Natural killer cell (primary cell): Measurements from ENCODE around the gene BFSP2. TPM values are rescaled to one million over a fixed set of nuclear protein-coding genes. Genes with fewer than 3 reads are reported as not detected.

Experiments used
- ATAC-seq, 3 donors: fragments of 150-1000 bp in 2 of 3; fragments of 200-7000 bp in 1 of 3; cut with Tn5 transposase; 1 replicate in 1 of 3; 2 replicates in 2 of 3; pipeline ENCODE4 v1.10.0; 2021; ENCODE audit warnings: mild to moderate bottlenecking in 2 of 3, moderate library complexity in 2 of 3
- DNase-seq, 2 donors: peaks; one replicate each; pipeline versions ENCODE4 v3.0.0 to v3.0.0-alpha.2; 2013 to 2021; ENCODE audit warnings: mixed read lengths in 1 of 2
- H3K27ac ChIP-seq: one replicate; pipeline ENCODE4 v1.5.1; 2013; ENCODE audit warnings: mild to moderate bottlenecking, low read length
- H3K27me3 ChIP-seq: one replicate; pipeline ENCODE4 v1.6.1; 2013; ENCODE audit warnings: low read length; ENCODE audit not compliant: control insufficient read depth, insufficient read depth
- H3K36me3 ChIP-seq: one replicate; pipeline ENCODE4 v1.6.1; 2013; ENCODE audit warnings: low read length; ENCODE audit not compliant: control insufficient read depth, insufficient read depth
- H3K4me1 ChIP-seq: one replicate; pipeline ENCODE4 v1.6.1; 2013; ENCODE audit warnings: low read length; ENCODE audit not compliant: control insufficient read depth, insufficient read depth
- H3K4me3 ChIP-seq: one replicate; pipeline ENCODE4 v1.5.1; 2013; ENCODE audit warnings: low read length
- H3K9me3 ChIP-seq: one replicate; pipeline ENCODE4 v1.6.1; 2013; ENCODE audit warnings: low read length; ENCODE audit not compliant: control insufficient read depth, insufficient read depth
- H3K27ac Mint-ChIP-seq, 2 donors: one replicate each; pipeline ENCODE4 v1.8.0; 2022; ENCODE audit warnings: mild to moderate bottlenecking in 2 of 2, mixed read lengths in 2 of 2, moderate library complexity in 1 of 2
- H3K27me3 Mint-ChIP-seq, 2 donors: one replicate each; pipeline ENCODE4 v1.8.0; 2022; ENCODE audit warnings: low read depth in 2 of 2, mixed read lengths in 2 of 2
- H3K36me3 Mint-ChIP-seq: one replicate; pipeline ENCODE4 v1.8.0; 2022; ENCODE audit warnings: mixed read lengths
- H3K4me1 Mint-ChIP-seq, 2 donors: one replicate each; pipeline ENCODE4 v1.8.0; 2022; ENCODE audit warnings: mixed read lengths in 2 of 2
- H3K4me3 Mint-ChIP-seq: one replicate; pipeline ENCODE4 v1.8.0; 2022; ENCODE audit warnings: mild to moderate bottlenecking, moderate library complexity, mixed read lengths
- H3K9me3 Mint-ChIP-seq, 2 donors: one replicate each; pipeline ENCODE4 v1.8.0; 2022; ENCODE audit warnings: mixed read lengths in 2 of 2
- CTCF ChIP-seq: fragments of 200-600 bp; IDR thresholded peaks from one replicate; pipeline ENCODE4 v1.8.0; 2022; ENCODE audit warnings: antibody characterized with exemption
- WGBS: methylation state at CpG from one replicate; pipeline ENCODE4 v1.1.7; 2013; ENCODE audit warnings: missing lambda C conversion rate; ENCODE audit not compliant: insufficient coverage; 5-methylcytosine and 5-hydroxymethylcytosine counted together
- intact Hi-C: fragments of 100-400 bp; cut with micrococcal nuclease; formaldehyde crosslinking; loops from one replicate; pipeline ENCODE4 v1.14.2; 2022
- total RNA-seq, 4 donors: library from RNA; stranded (reverse); fragments of 120-200 nt in 1 of 4; gene quantifications; one replicate each; pipeline versions ENCODE4 v1.2.3 to v1.2.4, GENCODE V29; 2013 to 2022

BFSP2 gene
- total RNA-seq, 3 donors from 2014 or later (not counting 1 experiment from before 2014, with no cell fraction given), result not detected

GRCh38 chr3:133383741-133384140 is 16.1 kb upstream of the BFSP2 start:
- H3K4me3 Mint-ChIP-seq, result no peak overlapping the region
- peaks cover 0 to 3% of the 10 kb centered on the region in 2 donors for H3K27me3 Mint-ChIP-seq
- no peaks in the 10 kb centered on the region for H3K4me1 Mint-ChIP-seq
- Histone ChIP-seq H3K9me3 (no peaks in the 10 kb centered on the region), H3K27ac (no peak overlapping the region), H3K4me3 (no peak overlapping the region), H3K4me1 (no peaks in the 10 kb centered on the region), H3K36me3 (no peaks in the 10 kb centered on the region), H3K27me3 (no peaks in the 10 kb centered on the region)
- TF ChIP-seq CTCF, result no peak
- H3K36me3 Mint-ChIP-seq, result no peaks in the 10 kb centered on the region
- ATAC-seq (no peak), DNase-seq (no peak)
- H3K9me3 Mint-ChIP-seq, result no peaks in the 10 kb centered on the region
- WGBS, result 90% methylated on average over 5 of the region's 5 CpGs
- intact Hi-C loops, result no loop called here
- no peak overlapping the region for H3K27ac Mint-ChIP-seq

DNA sequence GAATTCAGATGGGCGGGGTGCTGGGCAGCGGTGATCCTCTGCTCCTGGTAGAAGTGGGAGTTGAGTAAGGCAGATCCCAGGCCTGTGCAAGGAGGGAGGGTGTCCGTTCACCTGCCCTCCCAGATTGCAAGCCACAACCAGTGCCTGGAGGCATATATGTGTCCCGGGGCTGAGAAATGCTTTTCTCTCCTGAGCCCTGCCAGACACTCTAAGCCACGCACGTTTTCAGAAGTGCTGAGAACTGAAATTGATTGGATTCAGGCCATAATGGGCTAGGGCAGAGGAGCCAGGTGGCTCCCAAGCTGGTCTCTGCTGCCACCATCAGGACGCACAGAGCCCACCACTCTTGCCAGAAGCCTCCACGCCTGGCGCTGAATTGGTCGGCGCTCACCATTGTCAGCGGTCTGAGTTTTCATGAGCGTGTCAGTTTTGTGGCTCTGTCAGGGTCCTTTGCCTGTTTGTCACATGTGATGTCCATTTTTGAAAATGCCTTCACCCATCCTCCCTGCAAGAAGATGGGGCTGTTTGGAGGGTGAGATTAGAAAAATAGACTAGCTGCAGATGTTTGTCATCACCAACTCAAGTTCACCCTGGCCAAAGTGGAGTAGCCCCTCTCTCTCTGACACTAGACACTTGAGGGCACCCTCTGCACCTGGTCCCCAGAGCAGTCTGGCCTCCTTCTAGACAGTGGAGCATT is 15.4 kb upstream of the BFSP2 start:
- H3K27ac Mint-ChIP-seq, result no peak overlapping the region
- intact Hi-C loops, result no loop called here
- Histone ChIP-seq H3K4me3 (no peak overlapping the region), H3K36me3 (no peaks in the 10 kb centered on the region), H3K9me3 (no peaks in the 10 kb centered on the region), H3K4me1 (no peaks in the 10 kb centered on the region), H3K27me3 (no peaks in the 10 kb centered on the region), H3K27ac (no peak overlapping the region)
- H3K36me3 Mint-ChIP-seq, result no peaks in the 10 kb centered on the region
- H3K9me3 Mint-ChIP-seq, result no peaks in the 10 kb centered on the region
- H3K4me1 Mint-ChIP-seq, result no peaks in the 10 kb centered on the region
- ATAC-seq, result peak in 1 of 3 donors; percentile 51
- 32% methylated on average over 13 of the region's 13 CpGs for whole genome bisulfite sequencing
- no peak for TF ChIP-seq CTCF
- H3K27me3 Mint-ChIP-seq, result peaks cover 0 to 3% of the 10 kb centered on the region in 2 donors
- peak in 1 of 2 donors; percentile 26 for DNase-seq
- H3K4me3 Mint-ChIP-seq, result no peak overlapping the region

- H3K4me3 Mint-ChIP-seq, result no peak overlapping the region
- peaks cover 0 to 3% of the 10 kb centered on the region in 2 donors for H3K27me3 Mint-ChIP-seq
- TF ChIP-seq CTCF, result no peak
- H3K36me3 Mint-ChIP-seq, result no peaks in the 10 kb centered on the region
- H3K4me3 ChIP-seq, result no peak overlapping the region
- intact Hi-C loops, result no loop called here
- no peaks in the 10 kb centered on the region for H3K36me3 ChIP-seq
- H3K9me3 Mint-ChIP-seq, result no peaks in the 10 kb centered on the region
- H3K4me1 ChIP-seq, result no peaks in the 10 kb centered on the region
- H3K9me3 ChIP-seq, result no peaks in the 10 kb centered on the region
- no peaks in the 10 kb centered on the region for H3K27me3 ChIP-seq
- ATAC-seq (no peak), DNase-seq (no peak)
- H3K27ac ChIP-seq, result no peak overlapping the region
- no peaks in the 10 kb centered on the region for H3K4me1 Mint-ChIP-seq
- no peak overlapping the region for H3K27ac Mint-ChIP-seq
Observed at GRCh38 chr3:133386876-133387275, 13.0 kb upstream of the BFSP2 start.

DNA sequence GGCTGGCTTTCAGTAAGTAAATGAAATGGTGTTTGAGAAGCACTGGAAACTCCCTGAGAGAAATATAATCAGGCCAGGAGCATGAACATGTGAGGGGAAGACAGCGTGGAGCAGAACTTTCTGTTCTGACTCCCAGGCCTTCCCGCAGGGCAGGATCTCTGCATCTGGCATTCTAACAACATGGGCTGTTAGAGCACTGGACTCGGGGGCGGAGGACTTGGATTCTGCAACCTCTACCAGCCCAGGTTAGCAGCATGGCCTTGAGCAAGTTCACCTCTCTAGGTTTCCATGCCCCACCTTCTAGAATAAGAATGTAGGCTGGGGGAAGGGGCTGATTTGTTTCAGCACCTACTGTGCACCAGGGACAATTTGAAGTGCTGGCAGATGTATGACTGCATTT is 12.5 kb upstream of the BFSP2 start:
- Histone ChIP-seq H3K27ac (no peak overlapping the region), H3K9me3 (no peaks in the 10 kb centered on the region), H3K27me3 (no peaks in the 10 kb centered on the region), H3K4me1 (no peaks in the 10 kb centered on the region), H3K36me3 (no peaks in the 10 kb centered on the region), H3K4me3 (no peak overlapping the region)
- no peaks in the 10 kb centered on the region for H3K4me1 Mint-ChIP-seq
- WGBS, result 94% methylated on average over 4 of the region's 4 CpGs
- ATAC-seq, result no peak
- no peak for DNase-seq
- H3K27ac Mint-ChIP-seq, result no peak overlapping the region
- no peaks in the 10 kb centered on the region for H3K9me3 Mint-ChIP-seq
- no peaks in the 10 kb centered on the region for H3K36me3 Mint-ChIP-seq
- H3K4me3 Mint-ChIP-seq, result no peak overlapping the region
- no peak for TF ChIP-seq CTCF
- H3K27me3 Mint-ChIP-seq, result peaks cover 0 to under 1% of the 10 kb centered on the region in 2 donors
- intact Hi-C loops, result no loop called here
